ENCODE data around the gene AASS.

- TF ChIP-seq PATZ1 (tag by site-specific recombination; IDR thresholded peaks at IDR 0.05) (no peak), SETDB1 (IDR thresholded peaks at IDR 0.05; ENCODE audit: insufficient read length, low read length) (no peak), ZNF626 (tag by site-specific recombination; IDR thresholded peaks at IDR 0.05) (no peak), ZNF148 (tag by site-specific recombination; IDR thresholded peaks at IDR 0.05; ENCODE audit: borderline replicate concordance) (no peak), ZNF248 (tag by site-specific recombination; IDR thresholded peaks at IDR 0.05) (no peak), ELK4 (IDR thresholded peaks at IDR 0.05; ENCODE audit: borderline replicate concordance, low read depth, low read length) (no peak), CTCF (tag by site-specific recombination; IDR thresholded peaks at IDR 0.05) (no peak), ZNF138 (tag by site-specific recombination; IDR thresholded peaks at IDR 0.05; ENCODE audit: borderline replicate concordance) (no peak), TCF7L2 (IDR thresholded peaks at IDR 0.05; ENCODE audit: borderline replicate concordance, low read depth, low read length) (no peak), YY1 (tag by site-specific recombination; IDR thresholded peaks at IDR 0.05) (no peak)
Measured at GRCh38 chr7:122067077-122067476, 77.0 kb downstream of the AASS start.
